CD4-positive, alpha-beta T cell treated with Interleukin-12 subunit alpha and Interleukin-12 subunit beta, for 1 hour (primary cell): ENCODE data around the gene MYO3B.
"Not testable (repeated sequence)": the region's sequence is repeated elsewhere in the genome, so short reads cannot be mapped to it uniquely, and the experiment has no call there.

Source experiments
- DNase-seq: peaks from one replicate; pipeline ENCODE4 v3.0.0-alpha.2; 2020

Gene MYO3B

GRCh38 chr2:170263728-170264521 is 86.0 kb downstream of the MYO3B start:
- not testable (repeated sequence) for DNase-seq

- DNase-seq: no peak
Observed at GRCh38 chr2:170264522-170264860, 86.5 kb downstream of the MYO3B start.

DNA sequence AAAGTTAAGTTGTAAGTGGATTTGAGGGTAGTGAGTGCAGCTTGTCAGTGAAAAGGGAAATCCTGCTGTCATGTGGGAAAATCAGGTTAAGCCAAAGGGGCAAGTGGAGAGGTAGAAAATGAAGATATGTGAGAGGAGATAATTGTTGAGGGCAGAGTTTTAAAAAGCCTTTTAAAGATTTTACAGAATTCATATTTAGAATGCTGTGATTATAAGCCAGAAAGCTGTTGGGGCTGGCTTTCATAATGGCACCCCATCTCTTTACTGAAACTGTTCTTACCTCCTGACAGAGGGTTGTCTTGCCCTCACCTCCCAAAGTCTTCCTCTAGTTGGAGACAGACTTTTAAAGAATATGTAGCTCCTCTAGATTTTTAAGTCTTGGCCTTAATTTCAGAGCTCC is 86.9 kb downstream of the MYO3B start:
- no peak for DNase-seq

DNA sequence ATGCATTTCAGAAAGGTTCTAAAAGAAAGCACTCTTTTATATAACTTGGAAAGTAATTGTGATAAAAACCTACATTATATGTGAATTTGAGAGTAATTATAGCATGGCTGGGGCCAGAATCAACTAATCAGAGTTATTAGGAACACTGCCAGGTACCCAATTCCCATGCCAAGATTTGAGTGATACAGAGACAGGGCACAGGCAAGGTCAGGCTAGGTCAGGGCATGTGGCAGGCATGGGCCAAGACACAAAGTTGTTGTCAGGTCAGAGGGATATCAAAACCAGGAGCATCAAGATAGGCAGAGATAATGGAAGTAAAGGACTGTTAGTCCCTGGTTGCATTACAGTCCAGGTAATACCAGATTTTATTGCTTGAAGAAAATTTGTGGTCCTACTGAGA is 87.4 kb downstream of the MYO3B start:
- no peak for DNase-seq

DNA sequence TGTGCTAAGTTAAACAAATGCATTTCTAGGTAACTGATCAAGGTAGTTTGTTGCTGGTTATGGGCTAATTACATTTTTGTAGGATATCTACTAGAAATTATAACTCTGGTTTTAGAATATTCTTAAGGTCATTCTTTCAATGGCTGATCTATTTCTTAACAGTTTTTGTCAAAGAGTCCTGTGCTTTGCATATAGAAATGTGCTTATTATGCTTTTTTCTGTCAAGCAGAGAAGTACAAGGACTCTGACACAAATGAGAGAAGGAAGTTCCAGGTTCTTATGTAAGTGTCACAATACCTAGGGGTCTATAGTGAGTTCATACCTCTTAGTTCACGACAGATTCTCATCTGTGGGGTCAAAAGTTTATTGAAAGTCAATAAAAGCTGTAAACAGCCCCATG is 88.4 kb downstream of the MYO3B start:
- DNase-seq: no peak

DNA sequence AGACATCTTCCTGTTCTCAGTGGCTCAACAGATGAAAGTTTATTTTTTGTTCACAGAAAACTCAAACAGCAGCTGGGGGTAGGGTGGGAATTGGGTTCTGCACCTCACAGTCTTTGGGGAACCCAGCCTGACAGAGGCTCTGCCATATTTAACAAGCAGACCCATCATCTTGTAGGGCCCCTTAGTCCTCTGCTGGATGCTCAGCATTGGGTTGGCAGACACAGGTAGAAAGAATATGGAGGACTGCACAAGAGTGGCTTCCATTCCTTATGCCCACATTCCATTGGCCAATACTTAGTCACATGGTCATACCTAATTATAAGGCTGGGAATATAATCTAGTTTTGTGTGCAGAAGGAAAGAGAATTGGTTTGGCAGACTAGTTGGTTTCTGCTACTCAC is 89.1 kb downstream of the MYO3B start:
- DNase-seq: no peak

- no peak for DNase-seq
Observed at GRCh38 chr2:170270278-170270864, 92.4 kb downstream of the MYO3B start.

- no peak for DNase-seq
Observed at GRCh38 chr2:170271340-170271739, 93.4 kb downstream of the MYO3B start.

- no peak for DNase-seq
Observed at GRCh38 chr2:170276056-170276455, 98.1 kb downstream of the MYO3B start.

GRCh38 chr2:170276925-170277629 is 99.1 kb downstream of the MYO3B start:
- DNase-seq: no peak

GRCh38 chr2:170277951-170278350 is 100.0 kb downstream of the MYO3B start:
- no peak for DNase-seq

DNA sequence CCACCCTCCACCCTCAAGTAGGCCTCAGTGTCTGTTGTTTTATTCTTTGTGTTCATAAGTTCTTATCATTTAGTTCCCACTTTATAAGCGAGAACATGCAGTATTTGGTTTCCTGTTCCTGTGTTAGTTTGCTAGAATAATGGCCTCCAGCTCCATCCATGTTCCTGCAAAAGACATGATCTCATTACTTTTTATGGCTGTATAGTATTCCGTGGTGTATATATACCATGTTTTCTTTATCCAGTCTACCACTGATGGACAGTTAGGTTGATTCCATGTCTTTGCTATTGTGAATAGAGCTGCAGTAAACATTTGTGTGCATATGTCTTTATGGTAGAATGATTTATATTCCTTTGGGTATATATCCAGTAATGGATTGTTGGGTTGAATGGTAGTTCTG is 101.7 kb downstream of the MYO3B start:
- DNase-seq: not testable (repeated sequence)

- DNase-seq: no peak
Observed at GRCh38 chr2:170282851-170283250, 104.9 kb downstream of the MYO3B start.

GRCh38 chr2:170284205-170284604 is 106.3 kb downstream of the MYO3B start:
- DNase-seq: no peak

GRCh38 chr2:170288859-170289258 is 110.9 kb downstream of the MYO3B start:
- DNase-seq: no peak

- no peak for DNase-seq
Observed at GRCh38 chr2:170291474-170291873, 113.5 kb downstream of the MYO3B start.

DNA sequence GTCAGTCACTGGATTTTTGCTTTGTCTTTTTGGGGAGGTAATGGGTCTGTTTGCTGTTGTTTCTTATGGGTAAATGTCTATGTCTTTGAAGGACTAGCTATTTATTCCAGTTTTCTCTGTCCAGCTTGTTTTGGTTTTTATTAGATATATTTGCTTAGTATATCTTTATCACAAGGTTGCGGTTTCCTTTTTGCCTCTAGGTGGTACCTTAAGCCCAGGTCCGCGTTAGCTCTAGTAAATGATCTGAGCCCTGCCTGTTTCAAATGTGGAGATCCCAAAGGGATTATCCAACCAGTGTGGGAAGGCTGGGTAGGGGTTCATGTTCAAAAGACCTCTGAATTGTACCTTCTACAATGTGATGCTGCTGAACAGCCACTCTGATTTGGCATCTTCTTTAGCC is 114.5 kb downstream of the MYO3B start:
- no peak for DNase-seq

- no peak for DNase-seq
Observed at GRCh38 chr2:170297496-170297895, 119.5 kb downstream of the MYO3B start.

- no peak for DNase-seq
Observed at GRCh38 chr2:170298115-170298514, 120.2 kb downstream of the MYO3B start.

GRCh38 chr2:170298861-170299429 is 121.0 kb downstream of the MYO3B start:
- DNase-seq: no peak

- DNase-seq: no peak
Observed at GRCh38 chr2:170300993-170301392, 123.0 kb downstream of the MYO3B start.

DNA sequence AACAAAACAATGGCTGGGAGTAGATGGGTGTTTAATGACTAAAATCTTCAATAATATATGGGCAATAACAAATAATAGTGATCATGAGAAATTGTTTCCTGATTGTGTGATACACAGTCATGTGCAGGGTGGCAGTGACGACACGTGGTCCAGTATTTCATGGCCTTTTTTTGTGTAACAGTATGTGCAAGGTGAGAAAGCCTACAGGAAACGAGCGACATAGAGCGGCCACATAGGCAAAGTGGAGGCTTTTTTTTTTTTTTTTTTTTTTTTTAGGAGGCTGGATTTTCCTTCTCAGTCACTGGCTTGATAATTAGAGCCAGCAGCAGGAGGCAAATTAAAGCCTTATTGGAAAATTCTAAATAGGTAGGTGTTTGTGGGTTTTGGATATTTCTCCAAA is 123.7 kb downstream of the MYO3B start:
- DNase-seq: no peak

GRCh38 chr2:170305711-170306110 is 127.8 kb downstream of the MYO3B start:
- no peak for DNase-seq

DNA sequence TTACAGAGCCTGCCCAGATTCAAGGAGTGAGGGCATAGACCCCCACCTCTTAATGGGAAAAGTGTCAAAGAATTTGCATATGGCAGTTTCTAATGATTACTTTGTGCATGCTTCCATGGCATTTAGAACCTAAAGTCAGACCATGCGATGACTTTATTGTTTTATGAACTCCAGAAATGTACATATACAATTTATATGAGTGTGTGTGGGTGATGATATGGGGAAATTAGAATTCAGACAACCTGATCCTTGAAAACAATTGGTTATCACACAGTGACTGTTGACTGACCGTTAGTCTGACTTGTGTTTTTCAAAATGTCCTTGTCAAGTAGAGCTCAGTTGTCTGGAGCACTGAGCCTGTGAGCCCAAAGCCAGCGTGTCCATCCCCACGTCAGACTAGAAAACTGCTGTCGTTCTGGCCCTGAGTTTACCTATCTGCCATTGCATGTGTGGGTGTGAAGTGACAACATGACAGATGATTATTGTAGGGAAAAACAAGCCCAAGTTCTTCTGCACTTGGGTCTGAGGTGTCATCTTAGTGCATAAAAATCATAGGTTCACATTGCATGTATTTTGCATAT is 128.4 kb downstream of the MYO3B start:
- DNase-seq: no peak
